ENCODE data around the gene MEF2D.

Gene MEF2D

DNA sequence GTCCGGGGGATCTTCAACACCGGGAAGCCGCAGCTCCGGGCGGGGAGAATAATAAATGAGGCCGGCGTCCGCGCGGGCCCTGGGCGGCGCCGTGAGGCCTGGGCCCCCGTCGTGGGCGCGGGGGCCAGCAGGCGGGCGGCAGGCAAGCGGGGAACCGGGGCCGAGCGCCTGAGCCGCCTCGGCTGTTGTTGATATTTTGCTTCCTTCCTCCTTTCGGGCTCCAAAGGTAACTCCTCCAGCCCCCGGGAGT lies at the start of gene MEF2D:
Gene MEF2D (minus strand): TSS at position 233 of the 250 bp plus-strand sequence. CDS start 17,483 bp downstream, outside the sequence.
- no peak for DNase-seq (ENCODE audit: low spot score)

GRCh38 chr1:156550346-156550745 lies 49.8 kb upstream of the MEF2D start:
- no peak for DNase-seq (ENCODE audit: low spot score)

GRCh38 chr1:156549831-156550230 lies 49.3 kb upstream of the MEF2D start:
- DNase-seq (ENCODE audit: low spot score): no peak

- no peak for DNase-seq (ENCODE audit: low spot score)
These were observed 48.8 kb upstream of the MEF2D start for GRCh38 chr1:156549390-156549789.

DNA sequence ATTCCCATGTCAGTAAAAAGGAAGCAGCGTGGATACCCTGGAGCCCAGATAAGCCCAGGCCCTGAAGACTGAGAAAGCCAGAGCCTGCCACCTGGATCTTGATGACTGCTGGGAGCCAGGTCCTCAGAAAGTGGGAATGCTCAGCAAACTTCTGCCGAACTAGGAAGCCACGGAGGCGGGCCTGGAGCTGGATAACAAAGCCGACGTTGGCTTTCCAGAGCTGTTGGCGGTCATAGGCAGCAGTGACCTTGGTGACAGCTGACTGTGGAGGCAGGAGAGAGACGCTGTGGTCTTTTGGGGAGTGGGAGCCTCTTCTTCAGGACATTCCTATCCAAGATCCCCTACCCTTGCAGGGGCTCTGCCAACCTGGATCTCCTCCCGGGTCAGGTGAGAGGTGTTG lies 47.4 kb upstream of the MEF2D start:
- DNase-seq (ENCODE audit: low spot score): no peak

GRCh38 chr1:156547434-156547833 lies 46.9 kb upstream of the MEF2D start:
- DNase-seq (ENCODE audit: low spot score): no peak

DNA sequence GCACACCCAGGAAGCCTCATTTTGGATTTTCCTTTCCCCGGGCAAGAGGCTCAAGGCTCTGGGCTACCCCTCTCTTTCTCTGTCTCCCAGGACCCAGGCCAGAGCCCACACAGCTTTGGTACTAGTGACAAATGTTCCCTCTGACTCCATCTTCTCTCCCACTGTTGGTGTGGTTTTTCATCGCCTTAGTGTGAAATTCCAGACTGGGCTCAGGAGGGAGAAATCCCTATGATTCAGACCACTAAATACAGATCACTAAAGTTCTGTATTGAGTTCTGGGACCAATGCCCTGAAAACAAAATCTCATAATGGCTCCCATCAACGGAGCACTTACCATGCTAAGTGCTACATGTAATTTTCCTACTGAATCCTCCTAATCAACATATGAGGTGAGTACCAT lies 45.7 kb upstream of the MEF2D start:
- DNase-seq (ENCODE audit: low spot score): no peak

- no peak for DNase-seq (ENCODE audit: low spot score)
These were observed 44.1 kb upstream of the MEF2D start for GRCh38 chr1:156544592-156545102.

DNA sequence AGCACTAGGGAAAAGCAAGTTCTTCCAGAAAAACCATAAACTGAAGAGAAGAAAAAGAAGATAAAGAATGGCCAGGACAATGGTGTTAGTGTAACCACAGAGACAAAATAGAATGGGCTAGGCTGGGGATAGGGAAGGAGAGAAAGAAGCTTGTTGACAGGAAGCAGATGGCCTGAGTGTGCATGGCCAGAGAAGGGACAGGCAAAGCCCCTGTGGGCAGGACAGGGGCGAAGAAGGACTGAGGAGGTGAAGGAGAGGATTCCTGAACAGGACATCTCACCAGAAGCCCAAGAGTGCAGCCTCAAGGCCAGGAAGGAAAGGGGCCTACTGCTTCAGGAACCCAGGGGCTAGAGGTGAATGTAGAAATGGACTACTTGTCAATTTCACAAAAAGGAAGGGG lies 42.5 kb upstream of the MEF2D start:
- DNase-seq (ENCODE audit: low spot score): no peak

GRCh38 chr1:156540955-156541354 lies 40.4 kb upstream of the MEF2D start:
- DNase-seq (ENCODE audit: low spot score): peak; percentile 51

- DNase-seq (ENCODE audit: low spot score): no peak
These were observed 39.3 kb upstream of the MEF2D start for GRCh38 chr1:156539818-156540355.

DNA sequence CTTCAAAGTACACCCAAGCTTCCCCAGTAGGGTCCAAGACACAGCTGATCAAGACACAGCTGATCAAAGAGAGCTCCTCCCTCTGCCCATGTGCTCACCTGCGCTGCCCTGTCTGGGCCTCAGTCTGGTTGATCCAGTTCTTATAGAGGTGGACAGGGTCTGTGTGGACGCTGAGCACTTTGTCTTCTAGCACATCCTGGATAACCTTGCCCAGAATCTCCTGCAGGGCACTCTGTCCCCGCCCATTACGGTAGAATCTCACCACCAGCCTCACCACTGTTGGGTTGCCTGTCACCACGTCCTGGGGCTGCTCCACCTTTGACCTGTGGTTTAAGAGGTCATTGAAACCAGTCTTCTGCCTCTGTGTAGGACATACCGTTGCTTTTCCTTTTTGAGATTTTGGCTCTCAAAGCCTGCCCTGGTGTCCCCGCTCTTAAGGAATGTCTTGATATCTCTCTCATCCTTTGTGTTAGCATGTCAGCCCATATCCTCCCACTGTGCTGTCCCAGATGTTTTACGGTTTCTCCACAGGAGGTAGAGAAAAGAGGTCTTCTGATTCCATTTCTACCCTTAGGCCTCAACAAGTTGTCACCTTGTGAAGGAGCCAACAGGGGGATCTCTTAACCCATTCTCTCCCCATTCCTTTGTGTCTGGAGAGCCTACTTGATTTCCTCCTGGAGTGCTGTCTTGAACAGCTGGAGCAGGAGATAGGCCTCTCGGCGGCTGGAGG lies 38.3 kb upstream of the MEF2D start:
- DNase-seq (ENCODE audit: low spot score): no peak

GRCh38 chr1:156537027-156537426 lies 36.5 kb upstream of the MEF2D start:
- no peak for DNase-seq (ENCODE audit: low spot score)

DNA sequence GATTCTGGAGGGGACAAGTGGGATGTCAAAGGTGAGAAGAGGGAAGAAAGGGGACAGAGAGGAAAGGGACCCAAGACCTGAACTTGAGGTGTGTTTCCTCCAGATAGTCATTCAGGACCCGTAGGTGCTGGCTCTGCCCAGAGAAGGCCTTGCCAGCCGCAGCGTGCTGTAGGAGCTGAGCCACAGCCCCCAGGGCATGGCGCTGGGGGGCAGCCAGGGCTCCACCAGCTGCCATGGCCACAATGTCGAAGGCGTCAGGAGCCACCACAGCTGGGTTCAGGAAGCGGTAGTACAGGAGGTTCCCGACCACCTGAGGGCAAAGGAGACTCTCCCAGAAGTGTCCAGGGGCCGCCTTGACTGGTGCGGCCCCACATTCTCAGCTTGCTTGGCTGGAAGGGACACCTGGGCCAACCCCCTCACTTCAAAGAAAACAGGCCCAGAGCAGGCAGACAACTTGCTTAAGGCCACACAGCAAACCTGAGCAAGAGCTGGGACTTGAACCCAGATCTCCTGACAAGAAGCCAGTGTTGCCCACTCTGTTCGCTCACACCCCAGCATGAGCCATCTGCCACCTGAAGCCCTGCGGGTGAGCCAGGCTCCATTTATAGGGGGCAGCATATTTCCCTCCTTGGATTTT lies 34.0 kb upstream of the MEF2D start:
- no peak for DNase-seq (ENCODE audit: low spot score)

DNA sequence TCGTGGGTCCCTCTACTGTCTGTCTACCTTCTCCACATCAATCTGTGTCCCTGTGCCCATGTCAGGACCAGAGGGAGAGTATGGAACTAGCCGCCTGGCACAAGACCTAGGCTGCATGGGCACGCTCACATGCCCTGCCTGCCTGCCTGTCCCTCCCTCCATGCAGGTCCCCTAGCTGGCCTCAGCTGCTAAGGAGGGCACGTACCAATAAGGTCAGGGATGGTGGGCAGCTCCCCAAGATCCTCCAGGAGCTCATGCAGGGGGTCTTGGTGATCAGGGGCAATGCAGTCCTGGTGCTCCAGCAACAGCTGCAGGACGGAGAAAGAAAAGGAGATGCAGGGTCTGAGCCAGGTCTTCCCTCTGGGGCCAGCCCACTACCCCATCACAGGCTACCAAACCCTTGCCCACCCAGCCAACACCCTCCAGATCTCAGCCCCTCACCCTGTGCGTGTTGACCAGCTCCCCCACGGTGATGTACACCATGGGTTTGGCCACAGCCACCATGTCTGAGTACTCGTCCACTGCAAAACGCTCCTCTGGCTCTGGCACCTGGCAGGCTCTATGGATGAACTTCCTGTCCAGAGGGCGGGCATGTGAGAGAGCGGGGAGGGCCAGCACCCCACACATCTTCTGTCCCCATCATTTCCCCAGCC lies 33.1 kb upstream of the MEF2D start:
- no peak for DNase-seq (ENCODE audit: low spot score)

DNA sequence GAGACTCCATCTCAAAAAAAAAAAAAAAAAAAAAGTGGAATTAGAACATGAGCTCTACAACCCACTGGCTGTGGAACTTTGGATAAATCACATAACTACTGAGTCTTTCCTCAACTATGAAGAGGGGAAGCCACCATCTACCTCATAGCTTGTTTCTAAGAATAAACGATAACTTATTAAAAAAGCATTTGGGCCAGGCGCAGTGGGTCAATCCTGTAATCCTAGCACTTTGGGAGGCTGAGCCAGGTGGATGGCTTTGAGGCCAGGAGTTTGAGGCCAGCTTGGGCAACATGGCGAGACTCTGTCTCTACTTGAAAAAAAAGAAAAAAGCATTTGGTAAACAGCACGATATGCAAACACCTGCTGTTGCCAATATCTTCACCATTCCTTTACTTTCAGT lies 31.8 kb upstream of the MEF2D start:
- no peak for DNase-seq (ENCODE audit: low spot score)

- no peak for DNase-seq (ENCODE audit: low spot score)
These were observed 29.4 kb upstream of the MEF2D start for GRCh38 chr1:156530006-156530405.

DNA sequence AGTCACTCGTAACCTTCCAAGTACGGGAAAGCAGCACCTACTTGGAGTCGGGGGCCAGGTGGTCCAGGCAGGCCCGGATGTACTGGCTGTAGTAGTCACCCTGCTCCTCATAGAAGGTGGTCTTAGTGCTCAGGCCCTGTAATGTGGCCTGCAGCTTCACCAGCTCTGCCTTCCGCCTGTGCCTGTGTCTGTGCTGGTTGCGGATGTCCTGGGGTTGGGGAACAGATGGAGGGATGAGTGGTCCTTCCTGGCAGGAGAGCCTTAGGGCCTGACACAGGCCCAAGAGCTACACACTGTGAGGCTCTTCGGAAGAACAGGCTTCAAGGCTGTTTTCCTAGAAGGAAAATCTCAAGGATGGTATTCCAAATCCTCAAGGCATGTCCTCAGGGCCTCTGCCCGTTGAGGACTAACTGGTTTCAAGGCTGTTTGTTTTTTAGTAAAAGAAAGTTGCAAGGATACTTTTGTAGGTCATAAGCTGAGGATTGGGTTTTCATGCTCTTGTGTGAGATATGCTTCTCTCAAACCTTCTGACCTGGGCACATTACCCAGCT lies 28.4 kb upstream of the MEF2D start:
- no peak for DNase-seq (ENCODE audit: low spot score)

- DNase-seq (ENCODE audit: low spot score): no peak
These were observed 27.7 kb upstream of the MEF2D start for GRCh38 chr1:156528231-156528630.

GRCh38 chr1:156527584-156527983 lies 27.0 kb upstream of the MEF2D start:
- DNase-seq (ENCODE audit: low spot score): no peak

GRCh38 chr1:156525856-156526489 lies 25.4 kb upstream of the MEF2D start:
- DNase-seq (ENCODE audit: low spot score): no peak

GRCh38 chr1:156525071-156525501 lies 24.5 kb upstream of the MEF2D start:
- no peak for DNase-seq (ENCODE audit: low spot score)
